ENCODE results near the gene YWHAH.
A peak's percentile ranks its signal among the peaks of the same experiment; 100 is the strongest.
"Not testable (repeated sequence)": the region's sequence is repeated elsewhere in the genome, so short reads cannot be mapped to it uniquely, and the experiment has no call there.

YWHAH gene

DNA sequence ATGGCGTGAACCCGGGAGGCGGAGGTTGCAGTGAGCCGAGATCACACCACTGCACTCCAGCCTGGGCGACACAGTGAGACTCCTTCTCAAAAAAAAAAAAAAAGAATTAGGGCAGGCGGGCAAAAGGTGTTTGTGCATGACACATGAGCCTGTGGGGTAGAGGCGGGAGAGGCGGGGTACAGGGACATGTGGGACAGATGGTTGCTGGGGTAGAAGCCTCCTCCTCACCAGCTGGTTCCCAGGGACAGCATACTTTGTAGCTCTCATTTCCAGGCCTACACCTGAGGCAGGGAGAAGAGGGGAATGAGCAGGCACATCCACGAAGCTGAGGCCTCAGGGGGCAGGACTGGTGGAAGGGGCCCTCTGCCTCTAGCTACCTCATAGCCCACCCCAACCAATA lies 23.7 kb downstream of the YWHAH start:
- H3K9me3 ChIP-seq (ENCODE audit: control insufficient read depth, insufficient read depth, low read length) = no peaks in the 10 kb centered on the region
- H3K27ac ChIP-seq (ENCODE audit: low read depth, low read length) = no peak overlapping the region
- no peaks in the 10 kb centered on the region for H3K36me3 ChIP-seq (ENCODE audit: control insufficient read depth, insufficient read depth, low read length)
- H3K4me3 ChIP-seq (ENCODE audit: low read depth, low read length) = no peak overlapping the region
- H3K4me1 ChIP-seq (ENCODE audit: control insufficient read depth, insufficient read depth, low read length) = no peaks in the 10 kb centered on the region
- H3K9ac ChIP-seq (ENCODE audit: low read depth, low read length) = no peak overlapping the region
- peaks cover 6% of the 10 kb centered on the region; the same call in 1 of the 2 replicates for H3K27me3 ChIP-seq (ENCODE audit: control insufficient read depth, insufficient read depth, low read length)

- H3K27me3 ChIP-seq (ENCODE audit: control insufficient read depth, insufficient read depth, low read length) = peaks cover 6% of the 10 kb centered on the region; the same call in 1 of the 2 replicates
- peak overlapping the region; percentile 71 for H3K4me3 ChIP-seq (ENCODE audit: low read depth, low read length)
- no peak overlapping the region for H3K27ac ChIP-seq (ENCODE audit: low read depth, low read length)
- H3K9me3 ChIP-seq (ENCODE audit: control insufficient read depth, insufficient read depth, low read length) = no peaks in the 10 kb centered on the region
- 0 out of 2 replicates have a peak overlapping the region, but pooled peaks have one; percentile 1 for H3K9ac ChIP-seq (ENCODE audit: low read depth, low read length)
- no peaks in the 10 kb centered on the region for H3K36me3 ChIP-seq (ENCODE audit: control insufficient read depth, insufficient read depth, low read length)
- H3K4me1 ChIP-seq (ENCODE audit: control insufficient read depth, insufficient read depth, low read length) = no peaks in the 10 kb centered on the region
Measured at GRCh38 chr22:31969789-31970489, 25.6 kb downstream of the YWHAH start.

DNA sequence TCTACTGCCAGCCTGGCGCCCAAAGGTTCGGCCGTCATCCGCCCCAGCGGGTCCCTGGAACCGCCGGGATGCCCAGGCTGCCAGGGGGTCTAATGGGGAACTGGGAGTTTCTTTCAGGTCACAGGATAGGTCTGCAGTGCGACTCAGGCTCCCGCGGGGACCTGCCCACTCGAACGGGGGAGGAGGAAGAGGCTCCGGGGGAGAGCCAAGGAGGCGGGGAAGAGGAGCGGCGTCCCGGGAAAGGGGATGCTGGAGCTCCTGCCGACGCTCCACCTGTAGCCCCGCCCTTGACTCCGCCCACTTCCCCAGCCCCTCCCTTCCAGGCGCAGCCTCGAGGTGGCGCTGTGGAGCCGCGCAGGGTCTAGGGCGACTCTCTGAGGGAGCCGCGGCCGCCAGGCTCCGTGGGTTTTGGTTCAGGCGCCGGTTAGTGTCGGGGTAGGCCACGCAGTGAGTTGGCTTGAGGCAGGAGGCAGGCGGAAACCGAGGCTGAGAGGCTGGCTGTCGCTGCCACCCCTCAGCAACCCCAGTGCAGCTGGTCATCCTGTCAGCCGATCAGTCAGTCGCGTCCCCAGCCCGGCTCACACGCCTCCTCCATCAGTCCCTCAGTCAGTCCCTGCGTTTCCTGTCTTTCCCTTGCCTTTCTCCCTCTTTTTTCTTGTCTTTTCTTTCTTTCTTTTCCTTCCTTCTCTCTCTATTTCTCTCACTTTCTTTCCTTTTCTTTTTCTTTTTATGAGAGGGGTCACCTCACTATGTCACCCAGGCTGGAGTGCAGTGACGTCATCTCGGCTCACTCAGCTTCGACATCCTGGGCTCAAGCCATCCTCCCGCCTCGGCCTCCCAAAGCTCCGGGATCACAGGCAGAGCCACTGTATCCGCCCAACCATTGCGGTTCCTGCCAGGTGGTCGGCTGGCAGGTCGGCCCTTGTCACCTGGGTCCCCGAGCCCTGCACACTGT lies 26.4 kb downstream of the YWHAH start:
- peaks cover 6% of the 10 kb centered on the region; the same call in 1 of the 2 replicates for H3K27me3 ChIP-seq (ENCODE audit: control insufficient read depth, insufficient read depth, low read length)
- H3K27ac ChIP-seq (ENCODE audit: low read depth, low read length) = no peak overlapping the region
- peak overlapping the region; percentile 47; the same call in 1 of the 2 replicates for H3K9ac ChIP-seq (ENCODE audit: low read depth, low read length)
- H3K9me3 ChIP-seq (ENCODE audit: control insufficient read depth, insufficient read depth, low read length) = no peaks in the 10 kb centered on the region
- no peaks in the 10 kb centered on the region for H3K4me1 ChIP-seq (ENCODE audit: control insufficient read depth, insufficient read depth, low read length)
- no peaks in the 10 kb centered on the region for H3K36me3 ChIP-seq (ENCODE audit: control insufficient read depth, insufficient read depth, low read length)
- H3K4me3 ChIP-seq (ENCODE audit: low read depth, low read length) = peak overlapping the region; percentile 71

DNA sequence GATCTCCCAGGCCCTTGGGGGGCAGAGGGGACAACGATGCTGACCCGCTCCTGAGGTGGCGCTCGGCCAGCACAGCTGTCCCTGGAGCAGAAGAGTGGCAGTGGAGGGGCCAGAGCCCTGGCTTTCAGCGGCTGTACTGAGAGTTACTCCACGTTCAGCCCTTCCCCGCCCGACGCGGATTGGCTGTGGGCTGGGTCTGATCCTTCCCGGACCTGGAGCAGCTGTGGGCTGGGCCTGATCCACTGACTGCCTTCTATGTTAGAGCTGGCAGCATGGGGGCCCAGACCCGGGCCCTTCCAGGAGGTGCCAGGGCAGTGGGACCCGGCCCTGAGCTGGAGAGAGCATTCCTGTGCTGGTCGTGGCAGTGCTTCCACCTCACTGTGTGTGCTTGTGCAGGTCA lies 27.8 kb downstream of the YWHAH start:
- H3K9ac ChIP-seq (ENCODE audit: low read depth, low read length) = no peak overlapping the region
- H3K27me3 ChIP-seq (ENCODE audit: control insufficient read depth, insufficient read depth, low read length) = peaks cover 6% of the 10 kb centered on the region; the same call in 1 of the 2 replicates
- H3K27ac ChIP-seq (ENCODE audit: low read depth, low read length) = no peak overlapping the region
- H3K4me1 ChIP-seq (ENCODE audit: control insufficient read depth, insufficient read depth, low read length) = no peaks in the 10 kb centered on the region
- H3K36me3 ChIP-seq (ENCODE audit: control insufficient read depth, insufficient read depth, low read length) = no peaks in the 10 kb centered on the region
- H3K9me3 ChIP-seq (ENCODE audit: control insufficient read depth, insufficient read depth, low read length) = no peaks in the 10 kb centered on the region
- H3K4me3 ChIP-seq (ENCODE audit: low read depth, low read length) = no peak overlapping the region

GRCh38 chr22:31973739-31974138 lies 29.4 kb downstream of the YWHAH start:
- Histone ChIP-seq H3K4me1 (ENCODE audit: control insufficient read depth, insufficient read depth, low read length) (no peaks in the 10 kb centered on the region), H3K27ac (ENCODE audit: low read depth, low read length) (no peak overlapping the region), H3K9me3 (ENCODE audit: control insufficient read depth, insufficient read depth, low read length) (no peaks in the 10 kb centered on the region), H3K9ac (ENCODE audit: low read depth, low read length) (no peak overlapping the region), H3K4me3 (ENCODE audit: low read depth, low read length) (no peak overlapping the region), H3K27me3 (ENCODE audit: control insufficient read depth, insufficient read depth, low read length) (peaks cover 6% of the 10 kb centered on the region; the same call in 1 of the 2 replicates), H3K36me3 (ENCODE audit: control insufficient read depth, insufficient read depth, low read length) (no peaks in the 10 kb centered on the region)

- H3K4me3 ChIP-seq (ENCODE audit: low read depth, low read length) = no peak overlapping the region
- no peaks in the 10 kb centered on the region for H3K27me3 ChIP-seq (ENCODE audit: control insufficient read depth, insufficient read depth, low read length)
- H3K9me3 ChIP-seq (ENCODE audit: control insufficient read depth, insufficient read depth, low read length) = no peaks in the 10 kb centered on the region
- no peaks in the 10 kb centered on the region for H3K36me3 ChIP-seq (ENCODE audit: control insufficient read depth, insufficient read depth, low read length)
- H3K4me1 ChIP-seq (ENCODE audit: control insufficient read depth, insufficient read depth, low read length) = no peaks in the 10 kb centered on the region
- H3K27ac ChIP-seq (ENCODE audit: low read depth, low read length) = no peak overlapping the region
- H3K9ac ChIP-seq (ENCODE audit: low read depth, low read length) = no peak overlapping the region
Measured at GRCh38 chr22:31977141-31977841, 33.0 kb downstream of the YWHAH start.

- no peaks in the 10 kb centered on the region for H3K9me3 ChIP-seq (ENCODE audit: control insufficient read depth, insufficient read depth, low read length)
- no peak overlapping the region for H3K4me3 ChIP-seq (ENCODE audit: low read depth, low read length)
- no peaks in the 10 kb centered on the region for H3K36me3 ChIP-seq (ENCODE audit: control insufficient read depth, insufficient read depth, low read length)
- H3K4me1 ChIP-seq (ENCODE audit: control insufficient read depth, insufficient read depth, low read length) = no peaks in the 10 kb centered on the region
- no peaks in the 10 kb centered on the region for H3K27me3 ChIP-seq (ENCODE audit: control insufficient read depth, insufficient read depth, low read length)
- no peak overlapping the region for H3K9ac ChIP-seq (ENCODE audit: low read depth, low read length)
- no peak overlapping the region for H3K27ac ChIP-seq (ENCODE audit: low read depth, low read length)
Measured at GRCh38 chr22:31977939-31978338, 33.6 kb downstream of the YWHAH start.

DNA sequence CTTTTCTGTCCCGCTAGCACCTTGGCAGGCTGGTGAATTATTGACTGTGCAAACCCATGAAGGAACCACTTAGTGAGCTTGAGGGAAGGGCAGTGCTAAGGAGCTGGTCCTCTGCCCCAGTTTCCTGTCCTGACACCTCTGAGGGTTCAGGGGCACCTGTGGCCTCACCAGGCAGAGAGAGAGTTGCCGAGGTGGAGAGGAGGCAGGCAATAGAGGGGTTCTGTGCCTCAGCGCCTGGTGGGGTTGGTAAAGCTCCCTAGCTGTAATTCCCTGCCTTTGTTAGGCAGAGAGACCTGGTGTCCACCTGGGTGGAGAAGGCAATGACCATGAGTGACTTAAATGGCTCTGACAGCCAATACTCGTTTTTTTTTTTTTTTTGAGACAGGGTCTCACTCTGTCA lies 36.3 kb downstream of the YWHAH start:
- Histone ChIP-seq H3K27ac (ENCODE audit: low read depth, low read length) (no peak overlapping the region), H3K9ac (ENCODE audit: low read depth, low read length) (no peak overlapping the region), H3K27me3 (ENCODE audit: control insufficient read depth, insufficient read depth, low read length) (no peaks in the 10 kb centered on the region), H3K4me1 (ENCODE audit: control insufficient read depth, insufficient read depth, low read length) (no peaks in the 10 kb centered on the region), H3K4me3 (ENCODE audit: low read depth, low read length) (no peak overlapping the region), H3K9me3 (ENCODE audit: control insufficient read depth, insufficient read depth, low read length) (no peaks in the 10 kb centered on the region), H3K36me3 (ENCODE audit: control insufficient read depth, insufficient read depth, low read length) (no peaks in the 10 kb centered on the region)

- H3K36me3 ChIP-seq (ENCODE audit: control insufficient read depth, insufficient read depth, low read length); H3K9me3 ChIP-seq (ENCODE audit: control insufficient read depth, insufficient read depth, low read length); H3K9ac ChIP-seq (ENCODE audit: low read depth, low read length); H3K27ac ChIP-seq (ENCODE audit: low read depth, low read length); H3K27me3 ChIP-seq (ENCODE audit: control insufficient read depth, insufficient read depth, low read length); H3K4me3 ChIP-seq (ENCODE audit: low read depth, low read length); H3K4me1 ChIP-seq (ENCODE audit: control insufficient read depth, insufficient read depth, low read length): not testable (repeated sequence)
Measured at GRCh38 chr22:31981976-31982375, 37.6 kb downstream of the YWHAH start.

GRCh38 chr22:31983911-31984656 lies 39.7 kb downstream of the YWHAH start:
- Histone ChIP-seq H3K36me3 (ENCODE audit: control insufficient read depth, insufficient read depth, low read length) (no peaks in the 10 kb centered on the region), H3K4me1 (ENCODE audit: control insufficient read depth, insufficient read depth, low read length) (no peaks in the 10 kb centered on the region), H3K27ac (ENCODE audit: low read depth, low read length) (no peak overlapping the region), H3K27me3 (ENCODE audit: control insufficient read depth, insufficient read depth, low read length) (no peaks in the 10 kb centered on the region), H3K9ac (ENCODE audit: low read depth, low read length) (no peak overlapping the region), H3K4me3 (ENCODE audit: low read depth, low read length) (no peak overlapping the region), H3K9me3 (ENCODE audit: control insufficient read depth, insufficient read depth, low read length) (no peaks in the 10 kb centered on the region)
